Activated naive CD4-positive, alpha-beta T cell treated with anti-CD3 and anti-CD28 coated beads, Interleukin-2, amount 10 ng/mL, durations not matched to agents 7 days and 5 days (primary cell): ENCODE results near the gene CEACAM20.
"Not testable (repeated sequence)": the region's sequence is repeated elsewhere in the genome, so short reads cannot be mapped to it uniquely, and the experiment has no call there.

Source experiments
- CTCF ChIA-PET: fragments of 350-600 bp; sonication (Branson Sonifier 250); formaldehyde crosslinking; loops from one replicate; lab custom pipeline; 2021; ENCODE audit warnings: antibody characterized with exemption; lab: Charles Lee
- DNase-seq: peaks from one replicate; pipeline ENCODE4 v3.0.0-alpha.2; 2020
- H3K27ac Mint-ChIP-seq: one replicate; pipeline ENCODE4 v1.8.0; 2021; ENCODE audit warnings: mild to moderate bottlenecking, moderate library complexity, mixed read lengths
- H3K27me3 Mint-ChIP-seq: one replicate; pipeline ENCODE4 v1.8.0; 2021; ENCODE audit warnings: mild to moderate bottlenecking, mixed read lengths
- H3K36me3 Mint-ChIP-seq: one replicate; pipeline ENCODE4 v1.8.0; 2021; ENCODE audit warnings: mixed read lengths
- H3K4me1 Mint-ChIP-seq: one replicate; pipeline ENCODE4 v1.8.0; 2021; ENCODE audit warnings: mixed read lengths
- H3K4me3 Mint-ChIP-seq: one replicate; pipeline ENCODE4 v1.8.0; 2021; ENCODE audit warnings: mild to moderate bottlenecking, moderate library complexity, mixed read lengths
- H3K9me3 Mint-ChIP-seq: one replicate; pipeline ENCODE4 v1.8.0; 2021; ENCODE audit warnings: mixed read lengths

CEACAM20 gene

DNA sequence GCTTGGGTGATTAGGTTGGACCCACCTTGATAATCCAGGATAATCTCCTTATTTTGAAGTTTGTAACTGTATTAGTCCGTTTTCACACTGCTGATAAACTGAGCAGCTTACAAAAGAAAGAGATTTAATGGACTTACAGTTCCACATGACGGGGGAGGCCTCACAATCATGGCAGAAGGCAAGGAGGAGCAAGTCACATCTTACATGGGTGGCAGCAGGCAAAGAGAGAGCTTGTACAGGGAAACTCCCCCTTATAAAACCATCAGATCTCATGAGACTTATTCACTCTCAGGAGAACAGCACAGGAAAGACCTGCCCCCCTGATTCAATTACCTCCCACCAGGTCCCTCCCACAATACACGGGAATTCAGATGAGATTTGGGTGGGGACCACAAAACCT, 5.9 kb upstream of the CEACAM20 start:
- H3K36me3 Mint-ChIP-seq, H3K4me1 Mint-ChIP-seq, H3K4me3 Mint-ChIP-seq, CTCF ChIA-PET, DNase-seq, H3K27ac Mint-ChIP-seq, H3K27me3 Mint-ChIP-seq: not testable (repeated sequence)
- peaks cover 35% of the 10 kb centered on the region for H3K9me3 Mint-ChIP-seq

- DNase-seq, result no peak
- H3K4me1 Mint-ChIP-seq, result no peaks in the 10 kb centered on the region
- peaks cover 3% of the 10 kb centered on the region for H3K27me3 Mint-ChIP-seq
- H3K9me3 Mint-ChIP-seq, result peaks cover 32% of the 10 kb centered on the region
- H3K36me3 Mint-ChIP-seq, result no peaks in the 10 kb centered on the region
- CTCF ChIA-PET, result no interaction called here
- H3K4me3 Mint-ChIP-seq, result no peak overlapping the region
- H3K27ac Mint-ChIP-seq, result no peak overlapping the region
Measured at GRCh38 chr19:44532819-44533218, 3.3 kb upstream of the CEACAM20 start.

- H3K36me3 Mint-ChIP-seq, result no peaks in the 10 kb centered on the region
- DNase-seq, result no peak
- no peaks in the 10 kb centered on the region for H3K4me1 Mint-ChIP-seq
- H3K27ac Mint-ChIP-seq, result no peak overlapping the region
- H3K27me3 Mint-ChIP-seq, result peaks cover 3% of the 10 kb centered on the region
- CTCF ChIA-PET, result no interaction called here
- H3K9me3 Mint-ChIP-seq, result peaks cover 28% of the 10 kb centered on the region
- H3K4me3 Mint-ChIP-seq, result no peak overlapping the region
Measured at GRCh38 chr19:44530777-44531176, 1.3 kb upstream of the CEACAM20 start.

- Mint-ChIP-seq H3K9me3 (peaks cover 21% of the 10 kb centered on the region), H3K27me3 (no peaks in the 10 kb centered on the region), H3K27ac (no peak overlapping the region), H3K4me3 (no peak overlapping the region), H3K36me3 (no peaks in the 10 kb centered on the region), H3K4me1 (no peaks in the 10 kb centered on the region)
- DNase-seq, result no peak
- CTCF ChIA-PET, result no interaction called here
Measured at GRCh38 chr19:44527554-44527953, 1.9 kb downstream of the CEACAM20 start.

GRCh38 chr19:44525721-44526430, 3.6 kb downstream of the CEACAM20 start:
- H3K9me3 Mint-ChIP-seq, result peaks cover 21% of the 10 kb centered on the region
- no peaks in the 10 kb centered on the region for H3K4me1 Mint-ChIP-seq
- H3K27ac Mint-ChIP-seq, result no peak overlapping the region
- H3K4me3 Mint-ChIP-seq, result no peak overlapping the region
- CTCF ChIA-PET, result no interaction called here
- H3K36me3 Mint-ChIP-seq, result no peaks in the 10 kb centered on the region
- no peak for DNase-seq
- no peaks in the 10 kb centered on the region for H3K27me3 Mint-ChIP-seq

GRCh38 chr19:44521370-44521769, 8.1 kb downstream of the CEACAM20 start:
- CTCF ChIA-PET, result no interaction called here
- no peaks in the 10 kb centered on the region for H3K4me1 Mint-ChIP-seq

DNA sequence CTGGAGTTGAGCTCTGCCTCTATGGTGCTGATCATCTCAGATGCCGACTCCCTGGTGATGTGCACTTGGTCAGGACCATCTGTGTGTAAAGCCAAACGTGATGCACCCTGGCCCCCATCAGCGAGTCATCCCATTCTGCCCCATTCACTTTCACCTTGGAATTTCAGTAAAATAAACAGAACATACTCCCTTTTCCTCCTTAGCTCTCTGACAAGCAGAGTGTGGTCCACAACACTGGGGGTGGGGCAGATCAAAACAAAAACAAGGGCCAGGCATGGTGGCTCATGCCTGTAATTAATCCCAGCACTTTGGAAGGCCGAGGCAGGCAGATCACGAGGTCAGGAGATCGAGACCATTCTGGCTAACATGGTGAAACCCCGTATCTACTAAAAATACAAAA, 12.3 kb downstream of the CEACAM20 start:
- H3K36me3 Mint-ChIP-seq, result no peaks in the 10 kb centered on the region
- no peak overlapping the region for H3K27ac Mint-ChIP-seq
- no peaks in the 10 kb centered on the region for H3K27me3 Mint-ChIP-seq
- CTCF ChIA-PET, result no interaction called here
- peaks cover 12% of the 10 kb centered on the region for H3K9me3 Mint-ChIP-seq
- no peak overlapping the region for H3K4me3 Mint-ChIP-seq
- DNase-seq, result no peak
- H3K4me1 Mint-ChIP-seq, result no peaks in the 10 kb centered on the region

More at GRCh38 chr19:44521370-44521769, 8.1 kb downstream of the CEACAM20 start:
- DNase-seq, result no peak
- Mint-ChIP-seq H3K4me3 (no peak overlapping the region), H3K9me3 (peaks cover 8% of the 10 kb centered on the region), H3K27me3 (no peaks in the 10 kb centered on the region), H3K27ac (no peak overlapping the region), H3K36me3 (no peaks in the 10 kb centered on the region)

DNA sequence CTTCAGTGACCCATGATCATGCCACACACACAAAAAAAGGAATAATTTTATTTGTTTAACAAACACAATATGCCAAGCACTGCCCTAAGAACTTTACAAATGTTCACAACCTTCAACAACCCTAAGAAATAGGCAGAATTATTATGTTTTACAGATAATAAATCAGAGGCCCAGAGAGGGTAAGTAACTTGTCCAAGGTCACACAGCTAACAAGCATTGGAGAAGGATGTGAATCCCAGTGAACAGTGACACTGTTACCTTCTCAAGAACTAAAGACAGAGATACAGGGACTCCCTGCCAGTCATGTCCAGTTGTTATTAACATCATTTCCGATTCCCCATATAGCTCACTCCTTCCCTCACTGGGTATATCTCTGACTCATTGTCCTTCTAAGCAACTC, 13.6 kb downstream of the CEACAM20 start:
- Mint-ChIP-seq H3K27me3 (no peaks in the 10 kb centered on the region), H3K36me3 (no peaks in the 10 kb centered on the region), H3K4me1 (no peaks in the 10 kb centered on the region), H3K27ac (no peak overlapping the region), H3K9me3 (peaks cover 15% of the 10 kb centered on the region), H3K4me3 (no peak overlapping the region)
- CTCF ChIA-PET, result no interaction called here
- no peak for DNase-seq

GRCh38 chr19:44515031-44515430, 14.4 kb downstream of the CEACAM20 start:
- no peak for DNase-seq
- Mint-ChIP-seq H3K4me3 (no peak overlapping the region), H3K4me1 (no peaks in the 10 kb centered on the region), H3K36me3 (no peaks in the 10 kb centered on the region), H3K27ac (no peak overlapping the region), H3K9me3 (peaks cover 18% of the 10 kb centered on the region), H3K27me3 (peaks cover 3% of the 10 kb centered on the region)
- CTCF ChIA-PET, result interaction anchor here (0.7 kb wide), 1 partner anchor 104 kb away, joined by 4 read pairs; no protein-coding TSS in a partner anchor

DNA sequence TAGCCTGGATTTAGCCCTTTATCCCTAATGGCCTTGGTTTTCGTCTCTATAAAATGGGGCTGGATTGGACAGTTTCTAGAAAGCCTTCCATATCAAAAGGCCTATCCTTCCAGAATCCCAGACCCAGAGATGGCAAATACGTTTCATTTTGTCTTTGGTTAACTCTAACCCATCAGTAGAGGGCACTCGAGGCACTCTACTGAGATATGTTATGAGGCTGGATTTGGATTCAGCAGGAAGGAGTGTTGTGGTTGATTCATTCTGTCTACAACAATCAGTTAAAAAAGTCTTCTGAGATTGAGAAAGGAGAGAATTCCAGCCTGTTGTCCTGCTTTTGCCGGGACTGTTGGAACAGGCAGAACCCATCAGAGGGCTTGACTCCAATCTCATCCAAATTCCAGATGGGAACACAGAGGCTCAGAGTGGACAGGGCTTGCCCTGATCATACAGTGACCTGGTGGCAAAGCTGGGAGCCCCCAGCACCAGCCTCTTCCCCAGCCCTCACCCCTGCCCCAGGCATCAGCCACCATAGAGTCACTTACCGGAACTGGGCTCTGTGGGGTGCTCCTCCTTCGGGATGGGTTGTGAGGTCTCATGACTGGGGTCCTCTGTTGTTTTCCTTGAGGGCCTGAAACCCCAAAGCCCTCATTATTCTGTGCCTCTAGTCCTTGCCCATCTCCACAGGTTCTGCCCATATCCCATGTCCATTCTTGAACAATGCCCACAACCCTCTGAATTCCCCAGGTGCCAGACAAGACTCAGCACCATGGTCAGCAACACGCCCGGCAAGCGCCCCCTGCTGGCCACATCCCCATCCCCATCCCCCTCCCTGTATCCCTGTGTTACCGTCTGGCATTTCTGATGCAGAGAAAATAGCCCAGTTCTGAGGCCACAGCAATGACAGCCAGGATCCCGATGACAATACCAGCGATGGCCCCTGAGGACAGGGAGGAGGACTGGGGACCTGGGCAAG, 16.9 kb downstream of the CEACAM20 start:
- H3K9me3 Mint-ChIP-seq, result peaks cover 31% of the 10 kb centered on the region
- DNase-seq, result peak; percentile 49
- peaks cover 7% of the 10 kb centered on the region for H3K27me3 Mint-ChIP-seq
- CTCF ChIA-PET, result no interaction called here
- H3K4me3 Mint-ChIP-seq, result no peak overlapping the region
- H3K4me1 Mint-ChIP-seq, result no peaks in the 10 kb centered on the region
- no peak overlapping the region for H3K27ac Mint-ChIP-seq
- no peaks in the 10 kb centered on the region for H3K36me3 Mint-ChIP-seq

DNA sequence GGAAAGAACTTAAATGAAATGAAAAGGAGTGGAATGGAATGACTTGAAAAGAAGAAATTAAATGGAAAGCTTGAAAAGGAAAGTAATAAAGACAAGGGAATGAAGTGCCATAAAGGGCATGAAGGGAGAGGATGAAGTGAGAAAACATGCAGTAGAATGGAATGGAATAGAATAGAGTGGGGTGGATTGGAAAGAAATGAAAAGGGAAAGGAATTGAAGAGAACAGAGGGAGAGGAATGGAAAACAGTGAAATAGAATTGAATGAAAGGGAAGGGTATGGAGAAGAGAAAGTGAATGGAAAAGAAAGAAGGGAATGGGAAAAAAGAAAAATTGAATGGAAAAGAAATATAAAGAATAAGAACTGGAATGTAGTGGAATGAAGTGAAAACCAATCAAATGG, 20.0 kb downstream of the CEACAM20 start:
- DNase-seq, result no peak
- no peak overlapping the region for H3K27ac Mint-ChIP-seq
- H3K9me3 Mint-ChIP-seq, result peaks cover 27% of the 10 kb centered on the region
- no peaks in the 10 kb centered on the region for H3K36me3 Mint-ChIP-seq
- H3K4me3 Mint-ChIP-seq, result no peak overlapping the region
- no peaks in the 10 kb centered on the region for H3K4me1 Mint-ChIP-seq
- H3K27me3 Mint-ChIP-seq, result peaks cover 11% of the 10 kb centered on the region
- CTCF ChIA-PET, result no interaction called here

DNA sequence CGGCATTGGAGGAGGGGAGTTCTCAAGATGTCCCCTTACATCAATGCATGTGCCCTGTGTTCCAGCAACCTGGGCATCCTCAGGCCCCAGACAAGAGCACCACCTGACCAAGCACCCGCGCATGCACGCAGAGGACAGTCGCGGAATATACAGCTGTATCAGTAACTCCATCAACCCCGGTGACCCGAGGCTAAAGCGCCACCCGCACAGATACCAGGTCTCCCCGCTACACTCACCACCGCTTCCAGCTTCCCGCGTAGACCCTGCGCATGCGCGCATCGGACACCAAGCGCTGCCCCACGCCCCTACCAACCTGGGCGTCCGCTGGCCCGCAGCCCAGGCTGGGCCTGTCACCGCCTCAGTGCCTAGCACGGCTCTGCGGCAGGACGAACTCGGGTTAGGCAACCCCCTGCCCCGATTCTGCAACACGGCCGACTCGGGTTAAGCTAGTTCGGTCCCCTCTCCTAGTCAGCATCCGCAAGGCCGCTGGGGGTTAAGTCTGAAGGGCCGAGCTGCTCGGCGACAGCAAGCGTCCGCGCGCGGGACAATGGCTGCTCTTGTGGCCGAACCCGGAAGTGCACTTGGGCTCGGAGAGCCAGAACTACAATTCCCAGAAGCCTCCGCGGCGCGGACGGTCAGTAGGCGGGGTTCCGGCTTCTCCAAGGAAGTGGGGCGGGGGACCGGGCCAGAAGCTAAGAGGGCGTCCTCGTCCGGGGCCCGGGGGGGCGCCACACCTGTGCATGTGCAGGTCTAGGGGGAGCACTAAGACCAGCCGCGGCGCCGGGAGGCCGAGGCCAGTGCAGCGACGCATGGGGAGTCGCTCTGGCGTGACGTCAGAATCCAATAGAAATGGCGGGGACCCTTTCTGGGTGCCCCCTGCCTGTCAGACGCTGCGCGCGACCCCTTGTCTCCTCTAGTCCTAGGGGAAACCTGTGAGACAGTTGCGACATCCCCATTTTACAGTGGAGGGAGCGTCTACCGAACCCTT, 29.2 kb downstream of the CEACAM20 start, which contains the start of gene ZNF180:
ZNF180 (minus strand) TSS at position 561 of the 988 bp plus-strand sequence. CDS start 3,188 bp downstream, outside the sequence.
- Mint-ChIP-seq H3K36me3 (peaks cover 53% of the 10 kb centered on the region), H3K9me3 (peaks cover 54% of the 10 kb centered on the region)

GRCh38 chr19:44499559-44499958, 29.9 kb downstream of the CEACAM20 start:
- Mint-ChIP-seq H3K36me3 (peaks cover 60% of the 10 kb centered on the region), H3K4me3 (peak overlapping the region; percentile 88), H3K27ac (peak overlapping the region; percentile 87), H3K9me3 (peaks cover 58% of the 10 kb centered on the region), H3K27me3 (peaks cover 7% of the 10 kb centered on the region), H3K4me1 (peaks cover 29% of the 10 kb centered on the region)
- CTCF ChIA-PET, result no interaction called here
- no peak for DNase-seq

More for the DNA sequence above, 29.2 kb downstream of the CEACAM20 start, which contains the start of gene ZNF180:
- DNase-seq, result peak; percentile 97
- CTCF ChIA-PET, result no interaction called here
- Mint-ChIP-seq H3K27ac (peak within 1 kb of the TSS; percentile 87), H3K4me1 (peaks cover 29% of the 10 kb centered on the region), H3K4me3 (peak within 1 kb of the TSS; percentile 88), H3K27me3 (peaks cover 7% of the 10 kb centered on the region)
